OCI-LY3 (cell line): ENCODE measurements around the gene IL21R.

Source experiments
- EZH2phosphoT487 ChIP-seq: fragments of 200-600 bp; shearing (Covaris generic); IDR thresholded peaks from 2 replicates; pipeline ENCODE4 v1.6.1; 2018; ENCODE audit warnings: antibody characterized with exemption, mixed run types, low read depth
- TF ChIP-seq, protein P1 (sequence below): fragments of 200-600, 300-600 bp; sonication (generic); IDR thresholded peaks from 2 replicates; pipeline ENCODE4 v1.5.1; 2014; ENCODE audit warnings: antibody characterized with exemption, low read length, low read depth

DNA sequence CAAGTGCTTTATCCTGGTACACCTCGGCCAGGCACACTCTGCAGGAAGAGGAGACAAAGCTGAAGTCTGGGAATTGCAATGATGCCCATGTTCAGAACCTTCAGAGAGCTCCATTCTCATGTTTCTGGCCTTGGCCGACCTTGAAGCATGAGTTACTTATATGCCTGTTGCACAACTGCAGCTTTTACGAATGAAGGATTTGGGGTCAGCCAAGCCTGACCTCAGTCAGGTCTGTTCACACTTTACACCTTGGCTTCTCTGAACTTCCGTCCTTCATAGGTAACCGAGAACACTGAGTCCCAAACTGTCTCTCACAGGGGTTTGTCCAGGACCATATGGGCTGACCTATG lies 81.1 kb downstream of the IL21R start:
- TF ChIP-seq, protein P1, sequence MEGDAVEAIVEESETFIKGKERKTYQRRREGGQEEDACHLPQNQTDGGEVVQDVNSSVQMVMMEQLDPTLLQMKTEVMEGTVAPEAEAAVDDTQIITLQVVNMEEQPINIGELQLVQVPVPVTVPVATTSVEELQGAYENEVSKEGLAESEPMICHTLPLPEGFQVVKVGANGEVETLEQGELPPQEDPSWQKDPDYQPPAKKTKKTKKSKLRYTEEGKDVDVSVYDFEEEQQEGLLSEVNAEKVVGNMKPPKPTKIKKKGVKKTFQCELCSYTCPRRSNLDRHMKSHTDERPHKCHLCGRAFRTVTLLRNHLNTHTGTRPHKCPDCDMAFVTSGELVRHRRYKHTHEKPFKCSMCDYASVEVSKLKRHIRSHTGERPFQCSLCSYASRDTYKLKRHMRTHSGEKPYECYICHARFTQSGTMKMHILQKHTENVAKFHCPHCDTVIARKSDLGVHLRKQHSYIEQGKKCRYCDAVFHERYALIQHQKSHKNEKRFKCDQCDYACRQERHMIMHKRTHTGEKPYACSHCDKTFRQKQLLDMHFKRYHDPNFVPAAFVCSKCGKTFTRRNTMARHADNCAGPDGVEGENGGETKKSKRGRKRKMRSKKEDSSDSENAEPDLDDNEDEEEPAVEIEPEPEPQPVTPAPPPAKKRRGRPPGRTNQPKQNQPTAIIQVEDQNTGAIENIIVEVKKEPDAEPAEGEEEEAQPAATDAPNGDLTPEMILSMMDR: no peak
- no peak for TF ChIP-seq EZH2phosphoT487
